Mesenchymal stem cell (in vitro differentiated cells and primary cell): ENCODE results near the gene KLHL25.

Source experiments
- DNase-seq: peaks from one replicate; pipeline ENCODE4 v3.0.0-alpha.2; 2013
- H2AFZ ChIP-seq: one replicate; pipeline ENCODE4 v1.6.1; 2013; ENCODE audit warnings: low read depth, mild to moderate bottlenecking, control low read depth, inconsistent platforms, low read length, moderate library complexity
- H2AK5ac ChIP-seq: 2 replicates; pipeline ENCODE4 v1.6.1; 2013; ENCODE audit warnings: low read length, moderate library complexity, mild to moderate bottlenecking, inconsistent platforms; ENCODE audit not compliant: severe bottlenecking
- H2BK120ac ChIP-seq: one replicate; pipeline ENCODE4 v1.6.1; 2013; ENCODE audit warnings: low read depth, mild to moderate bottlenecking, inconsistent platforms, low read length, moderate library complexity
- H2BK12ac ChIP-seq, 2 experiments: one replicate each; pipeline ENCODE4 v1.6.1; 2013; ENCODE audit warnings: inconsistent platforms in 2 of 2, low read length in 2 of 2, mild to moderate bottlenecking in 2 of 2, moderate library complexity in 2 of 2, control low read depth in 1 of 2
- H2BK15ac ChIP-seq: one replicate; pipeline ENCODE4 v1.6.1; 2013; ENCODE audit warnings: mild to moderate bottlenecking, low read depth, inconsistent platforms; ENCODE audit not compliant: poor library complexity, severe bottlenecking
- H2BK5ac ChIP-seq: 2 replicates; pipeline ENCODE4 v1.6.1; 2013; ENCODE audit warnings: low read depth, mild to moderate bottlenecking, low read length, control low read depth, inconsistent platforms; ENCODE audit not compliant: poor library complexity, severe bottlenecking
- H3K14ac ChIP-seq, 2 experiments: one replicate each; pipeline ENCODE4 v1.6.1; 2013; ENCODE audit warnings: inconsistent platforms in 2 of 2, low read length in 2 of 2, control low read depth in 1 of 2, mild to moderate bottlenecking in 1 of 2, moderate library complexity in 1 of 2
- H3K18ac ChIP-seq, 2 experiments: one replicate each; pipeline ENCODE4 v1.6.1; 2013; ENCODE audit warnings: inconsistent platforms in 2 of 2, low read length in 2 of 2, control low read depth in 1 of 2, low read depth in 1 of 2, mild to moderate bottlenecking in 1 of 2
- H3K23ac ChIP-seq, 2 experiments: one replicate each; pipeline ENCODE4 v1.6.1; 2013; ENCODE audit warnings: inconsistent platforms in 2 of 2, low read length in 2 of 2, mild to moderate bottlenecking in 2 of 2, moderate library complexity in 2 of 2, control low read depth in 1 of 2
- H3K27ac ChIP-seq: 2 replicates; pipeline ENCODE4 v1.5.1; 2013; ENCODE audit warnings: mild to moderate bottlenecking, moderate library complexity, low read length, control low read depth, inconsistent platforms; ENCODE audit not compliant: poor library complexity, severe bottlenecking
- H3K27me3 ChIP-seq, 2 experiments: 2 replicates each; pipeline versions ENCODE4 v1.6.1 to v1.7.0; 2013; ENCODE audit warnings: low read length in 2 of 2, mild to moderate bottlenecking in 2 of 2, moderate library complexity in 2 of 2, control low read depth in 1 of 2, inconsistent platforms in 1 of 2; ENCODE audit not compliant: control insufficient read depth in 1 of 2, insufficient read depth in 1 of 2
- H3K36me3 ChIP-seq, 2 experiments: 2 replicates each; pipeline versions ENCODE4 v1.6.1 to v1.7.0; 2013; ENCODE audit warnings: low read length in 2 of 2, control low read depth in 1 of 2, inconsistent platforms in 1 of 2, low read depth in 1 of 2, mild to moderate bottlenecking in 1 of 2; ENCODE audit not compliant: insufficient read depth in 2 of 2, control insufficient read depth in 1 of 2
- H3K4ac ChIP-seq, 2 experiments: one replicate each; pipeline ENCODE4 v1.6.1; 2013; ENCODE audit warnings: inconsistent platforms in 2 of 2, low read length in 2 of 2, mild to moderate bottlenecking in 2 of 2, moderate library complexity in 2 of 2, control low read depth in 1 of 2, low read depth in 1 of 2
- H3K4me1 ChIP-seq: 2 replicates; pipeline ENCODE4 v1.6.1; 2013; ENCODE audit warnings: low read depth, low read length, control low read depth; ENCODE audit not compliant: control insufficient read depth, insufficient read depth
- H3K4me2 ChIP-seq: 2 replicates; pipeline ENCODE4 v1.6.1; 2013; ENCODE audit warnings: low read length, mild to moderate bottlenecking, inconsistent platforms; ENCODE audit not compliant: poor library complexity, severe bottlenecking
- H3K4me3 ChIP-seq, 2 experiments: 2 replicates each; pipeline versions ENCODE4 v1.5.1 to v1.7.0; 2013; ENCODE audit warnings: low read length in 2 of 2, mild to moderate bottlenecking in 2 of 2, control low read depth in 1 of 2, low read depth in 1 of 2; ENCODE audit not compliant: insufficient read depth in 1 of 2
- H3K79me1 ChIP-seq: replicated peaks from 2 replicates; pipeline ENCODE4 v1.6.1; 2013; ENCODE audit warnings: mild to moderate bottlenecking, control low read depth, low read length, inconsistent platforms; ENCODE audit not compliant: poor library complexity, severe bottlenecking
- H3K9ac ChIP-seq: 2 replicates; pipeline ENCODE4 v1.7.0; 2013; ENCODE audit warnings: mild to moderate bottlenecking, low read length, moderate library complexity
- H3K9me3 ChIP-seq: 2 replicates; pipeline ENCODE4 v1.7.0; 2013; ENCODE audit warnings: mild to moderate bottlenecking, low read length; ENCODE audit not compliant: control insufficient read depth
- H4K8ac ChIP-seq: one replicate; pipeline ENCODE4 v1.6.1; 2013; ENCODE audit warnings: inconsistent platforms, mild to moderate bottlenecking, low read length, moderate library complexity
- H4K91ac ChIP-seq: one replicate; pipeline ENCODE4 v1.6.1; 2013; ENCODE audit warnings: mild to moderate bottlenecking, low read length, inconsistent platforms
- WGBS: methylation state at CpG from one replicate; pipeline ENCODE4 v1.1.7; 2013; ENCODE audit warnings: mixed read lengths; 5-methylcytosine and 5-hydroxymethylcytosine counted together

KLHL25 gene

GRCh38 chr15:85745525-85746150 lies 49.1 kb downstream of the KLHL25 start:
- H3K18ac ChIP-seq: no peak overlapping the region
- no peak overlapping the region for H3K27ac ChIP-seq
- H2AFZ ChIP-seq: no peak overlapping the region
- no peak overlapping the region for H2BK15ac ChIP-seq
- peaks cover 3% of the 10 kb centered on the region for H3K4me1 ChIP-seq
- no peak for DNase-seq
- no peak overlapping the region for H3K4me3 ChIP-seq
- H2BK120ac ChIP-seq: no peak overlapping the region
- H3K4ac ChIP-seq: no peak overlapping the region
- no peak overlapping the region for H2BK5ac ChIP-seq
- H3K4me2 ChIP-seq: no peak overlapping the region
- no peak overlapping the region for H3K9ac ChIP-seq
- peak overlapping the region in 1 of 2 experiments; percentile 67 for H2BK12ac ChIP-seq
- H3K14ac ChIP-seq: no peak overlapping the region
- H3K36me3 ChIP-seq: peaks cover 78 to 82% of the 10 kb centered on the region in 2 experiments
- H2AK5ac ChIP-seq: no peak overlapping the region
- 90% methylated on average over 14 of the region's 14 CpGs for WGBS
- no peak overlapping the region for H4K91ac ChIP-seq
- H4K8ac ChIP-seq: no peak overlapping the region
- H3K9me3 ChIP-seq: no peaks in the 10 kb centered on the region
- H3K23ac ChIP-seq: no peak overlapping the region
- H3K79me1 ChIP-seq: peaks cover 40% of the 10 kb centered on the region
- H3K27me3 ChIP-seq: no peaks in the 10 kb centered on the region

GRCh38 chr15:85745023-85745422 lies 49.7 kb downstream of the KLHL25 start:
- Histone ChIP-seq H3K27me3 (no peaks in the 10 kb centered on the region), H3K27ac (no peak overlapping the region), H3K4me1 (peaks cover 3% of the 10 kb centered on the region), H3K9me3 (no peaks in the 10 kb centered on the region), H2BK15ac (no peak overlapping the region), H2AFZ (no peak overlapping the region), H4K91ac (no peak overlapping the region), H3K18ac (no peak overlapping the region), H3K36me3 (peaks cover 75 to 89% of the 10 kb centered on the region in 2 experiments), H2BK120ac (no peak overlapping the region), H3K14ac (no peak overlapping the region), H3K23ac (no peak overlapping the region), H2BK5ac (no peak overlapping the region), H3K9ac (no peak overlapping the region), H3K79me1 (peaks cover 40% of the 10 kb centered on the region), H4K8ac (no peak overlapping the region), H3K4me3 (no peak overlapping the region), H3K4ac (no peak overlapping the region), H3K4me2 (no peak overlapping the region), H2AK5ac (no peak overlapping the region), H2BK12ac (no peak overlapping the region)
- DNase-seq: no peak
- 99% methylated on average over 9 of the region's 12 CpGs for WGBS

- Histone ChIP-seq H3K4me2 (no peak overlapping the region), H3K27me3 (no peaks in the 10 kb centered on the region), H3K14ac (no peak overlapping the region), H3K79me1 (peaks cover 40% of the 10 kb centered on the region), H3K36me3 (peaks cover 71 to 93% of the 10 kb centered on the region in 2 experiments), H3K27ac (no peak overlapping the region), H2BK120ac (no peak overlapping the region), H4K91ac (no peak overlapping the region), H3K9me3 (no peaks in the 10 kb centered on the region), H2BK15ac (no peak overlapping the region), H2BK5ac (no peak overlapping the region), H2AK5ac (no peak overlapping the region), H2AFZ (no peak overlapping the region), H3K23ac (no peak overlapping the region), H4K8ac (no peak overlapping the region), H3K9ac (no peak overlapping the region), H3K4me3 (no peak overlapping the region), H3K4ac (no peak overlapping the region), H2BK12ac (no peak overlapping the region), H3K18ac (no peak overlapping the region), H3K4me1 (peaks cover 3% of the 10 kb centered on the region)
- WGBS: 98% methylated on average over 10 of the region's 10 CpGs
- no peak for DNase-seq
Measured at GRCh38 chr15:85744579-85744978, 50.1 kb downstream of the KLHL25 start.

GRCh38 chr15:85743392-85744055 lies 51.2 kb downstream of the KLHL25 start:
- no peak overlapping the region for H3K14ac ChIP-seq
- H2AFZ ChIP-seq: no peak overlapping the region
- peaks cover 64 to 96% of the 10 kb centered on the region in 2 experiments for H3K36me3 ChIP-seq
- H3K9ac ChIP-seq: no peak overlapping the region
- WGBS: 96% methylated on average over 14 of the region's 14 CpGs
- no peak overlapping the region for H3K18ac ChIP-seq
- no peak overlapping the region for H3K27ac ChIP-seq
- H2AK5ac ChIP-seq: no peak overlapping the region
- H3K4me3 ChIP-seq: no peak overlapping the region
- H2BK5ac ChIP-seq: no peak overlapping the region
- DNase-seq: no peak
- H3K4me1 ChIP-seq: peaks cover 3% of the 10 kb centered on the region
- H4K91ac ChIP-seq: no peak overlapping the region
- no peak overlapping the region for H3K4ac ChIP-seq
- no peaks in the 10 kb centered on the region for H3K9me3 ChIP-seq
- H3K79me1 ChIP-seq: peaks cover 37% of the 10 kb centered on the region
- no peak overlapping the region for H4K8ac ChIP-seq
- no peak overlapping the region for H2BK120ac ChIP-seq
- no peak overlapping the region for H3K23ac ChIP-seq
- no peak overlapping the region for H3K4me2 ChIP-seq
- H2BK15ac ChIP-seq: no peak overlapping the region
- H2BK12ac ChIP-seq: no peak overlapping the region
- no peaks in the 10 kb centered on the region for H3K27me3 ChIP-seq
